T-helper 2 cell treated with Interferon-gamma antibody and Interleukin-4, amounts not matched to agents 5 μg/mL and 100 μg/mL, for 36 hours (primary cell): ENCODE data around the gene SMC5.
"Not testable (repeated sequence)": the region's sequence is repeated elsewhere in the genome, so short reads cannot be mapped to it uniquely, and the experiment has no call there.

ENCODE experiments used
- DNase-seq: peaks from one replicate; pipeline ENCODE4 v3.0.0; 2021; ENCODE audit warnings: low spot score
- H3K27ac Mint-ChIP-seq: one replicate; pipeline ENCODE4 v1.8.0; 2021; ENCODE audit warnings: mild to moderate bottlenecking, mixed read lengths
- H3K27me3 Mint-ChIP-seq: one replicate; pipeline ENCODE4 v1.8.0; 2021; ENCODE audit warnings: low read depth, mixed read lengths
- H3K36me3 Mint-ChIP-seq: one replicate; pipeline ENCODE4 v1.8.0; 2021; ENCODE audit warnings: low read depth, mixed read lengths
- H3K4me1 Mint-ChIP-seq: one replicate; pipeline ENCODE4 v1.8.0; 2021; ENCODE audit warnings: low read depth, mixed read lengths
- H3K4me3 Mint-ChIP-seq: one replicate; pipeline ENCODE4 v1.8.0; 2022; ENCODE audit warnings: mild to moderate bottlenecking, moderate library complexity, mixed read lengths
- H3K9me3 Mint-ChIP-seq: one replicate; pipeline ENCODE4 v1.8.0; 2021; ENCODE audit warnings: mixed read lengths

SMC5 gene

GRCh38 chr9:70392189-70392588 is 133.4 kb downstream of the SMC5 start:
- Mint-ChIP-seq H3K9me3 (no peaks in the 10 kb centered on the region), H3K4me3 (no peak overlapping the region), H3K4me1 (peaks cover 34% of the 10 kb centered on the region), H3K36me3 (peaks cover 7% of the 10 kb centered on the region), H3K27ac (no peak overlapping the region), H3K27me3 (no peaks in the 10 kb centered on the region)
- DNase-seq, result no peak

- Mint-ChIP-seq H3K27me3 (no peaks in the 10 kb centered on the region), H3K4me3 (no peak overlapping the region), H3K27ac (no peak overlapping the region), H3K9me3 (no peaks in the 10 kb centered on the region), H3K36me3 (peaks cover 2% of the 10 kb centered on the region), H3K4me1 (peaks cover 41% of the 10 kb centered on the region)
- no peak for DNase-seq
Observed at GRCh38 chr9:70392850-70393249, 134.1 kb downstream of the SMC5 start.

GRCh38 chr9:70395652-70396051 is 136.9 kb downstream of the SMC5 start:
- DNase-seq, result no peak
- no peak overlapping the region for H3K4me3 Mint-ChIP-seq
- H3K9me3 Mint-ChIP-seq, result no peaks in the 10 kb centered on the region
- H3K36me3 Mint-ChIP-seq, result peaks cover 3% of the 10 kb centered on the region
- H3K27me3 Mint-ChIP-seq, result no peaks in the 10 kb centered on the region
- H3K27ac Mint-ChIP-seq, result no peak overlapping the region
- peaks cover 52% of the 10 kb centered on the region for H3K4me1 Mint-ChIP-seq

- Mint-ChIP-seq H3K27me3 (no peaks in the 10 kb centered on the region), H3K36me3 (peaks cover 3% of the 10 kb centered on the region), H3K4me3 (peak overlapping the region; percentile 73), H3K9me3 (no peaks in the 10 kb centered on the region), H3K4me1 (peaks cover 31% of the 10 kb centered on the region), H3K27ac (peak overlapping the region; percentile 85)
- DNase-seq, result no peak
Observed at GRCh38 chr9:70398145-70398556, 139.4 kb downstream of the SMC5 start.

- H3K27me3 Mint-ChIP-seq, result no peaks in the 10 kb centered on the region
- H3K4me1 Mint-ChIP-seq, result peaks cover 31% of the 10 kb centered on the region
- H3K9me3 Mint-ChIP-seq, result no peaks in the 10 kb centered on the region
- peaks cover 3% of the 10 kb centered on the region for H3K36me3 Mint-ChIP-seq
- peak overlapping the region; percentile 72 for H3K27ac Mint-ChIP-seq
- no peak for DNase-seq
- H3K4me3 Mint-ChIP-seq, result peak overlapping the region; percentile 10
Observed at GRCh38 chr9:70399141-70399540, 140.4 kb downstream of the SMC5 start.

GRCh38 chr9:70400107-70400892 is 141.5 kb downstream of the SMC5 start:
- Mint-ChIP-seq H3K27ac (peak overlapping the region; percentile 14), H3K27me3 (no peaks in the 10 kb centered on the region), H3K9me3 (no peaks in the 10 kb centered on the region), H3K4me1 (peaks cover 34% of the 10 kb centered on the region), H3K4me3 (no peak overlapping the region), H3K36me3 (peaks cover 3% of the 10 kb centered on the region)
- no peak for DNase-seq

- H3K36me3 Mint-ChIP-seq, H3K27me3 Mint-ChIP-seq, H3K27ac Mint-ChIP-seq, H3K9me3 Mint-ChIP-seq, DNase-seq, H3K4me3 Mint-ChIP-seq: not testable (repeated sequence)
- H3K4me1 Mint-ChIP-seq, result peaks cover 38% of the 10 kb centered on the region
Observed at GRCh38 chr9:70401241-70401640, 142.5 kb downstream of the SMC5 start.

GRCh38 chr9:70402213-70402612 is 143.4 kb downstream of the SMC5 start:
- H3K4me1 Mint-ChIP-seq, result peaks cover 45% of the 10 kb centered on the region
- H3K9me3 Mint-ChIP-seq, result no peaks in the 10 kb centered on the region
- DNase-seq, result no peak
- peaks cover 7% of the 10 kb centered on the region for H3K36me3 Mint-ChIP-seq
- no peaks in the 10 kb centered on the region for H3K27me3 Mint-ChIP-seq
- no peak overlapping the region for H3K27ac Mint-ChIP-seq
- no peak overlapping the region for H3K4me3 Mint-ChIP-seq

GRCh38 chr9:70403166-70403565 is 144.4 kb downstream of the SMC5 start:
- H3K4me3 Mint-ChIP-seq, result no peak overlapping the region
- no peaks in the 10 kb centered on the region for H3K9me3 Mint-ChIP-seq
- no peak for DNase-seq
- H3K27me3 Mint-ChIP-seq, result no peaks in the 10 kb centered on the region
- H3K27ac Mint-ChIP-seq, result no peak overlapping the region
- peaks cover 5% of the 10 kb centered on the region for H3K36me3 Mint-ChIP-seq
- H3K4me1 Mint-ChIP-seq, result peaks cover 44% of the 10 kb centered on the region

GRCh38 chr9:70403618-70404025 is 144.8 kb downstream of the SMC5 start:
- H3K9me3 Mint-ChIP-seq, result no peaks in the 10 kb centered on the region
- DNase-seq, result no peak
- peaks cover 4% of the 10 kb centered on the region for H3K36me3 Mint-ChIP-seq
- peaks cover 45% of the 10 kb centered on the region for H3K4me1 Mint-ChIP-seq
- H3K4me3 Mint-ChIP-seq, result no peak overlapping the region
- H3K27ac Mint-ChIP-seq, result no peak overlapping the region
- H3K27me3 Mint-ChIP-seq, result no peaks in the 10 kb centered on the region

- Mint-ChIP-seq H3K4me1 (peaks cover 40% of the 10 kb centered on the region), H3K4me3 (no peak overlapping the region), H3K27ac (no peak overlapping the region), H3K36me3 (peaks cover 4% of the 10 kb centered on the region), H3K27me3 (no peaks in the 10 kb centered on the region), H3K9me3 (no peaks in the 10 kb centered on the region)
- no peak for DNase-seq
Observed at GRCh38 chr9:70404261-70404660, 145.5 kb downstream of the SMC5 start.
